Measurements from ENCODE around the gene KSR1. TPM values are rescaled to one million over a fixed set of nuclear protein-coding genes. Genes with fewer than 3 reads are reported as not detected.

Gene KSR1
- total and polyA plus RNA-seq, 12 donors = 16.0 to 50.4 (median 38.5) TPM

DNA sequence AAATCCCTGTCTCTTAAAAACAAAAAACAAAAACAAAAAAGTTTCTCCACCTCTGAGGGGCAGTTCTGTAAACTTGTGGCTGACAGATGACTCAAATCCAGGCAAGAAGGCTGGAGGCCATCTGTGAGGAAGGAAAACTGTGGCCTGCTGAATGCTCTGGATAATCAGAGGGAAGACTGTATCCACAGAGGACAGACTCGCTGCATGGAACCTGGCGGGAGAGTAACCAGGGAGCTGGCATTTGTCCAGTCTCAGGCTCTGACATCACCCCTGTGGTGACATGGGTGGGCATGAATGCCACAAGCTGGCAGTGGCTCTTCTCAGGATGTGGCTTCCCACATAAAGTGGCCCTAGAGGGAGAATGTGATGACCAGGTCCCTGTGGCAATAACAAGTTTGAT is 2.8 kb upstream of the KSR1 start:
- Histone ChIP-seq H3K4me3 (no peak overlapping the region), H3K27me3 (no peaks in the 10 kb centered on the region), H3K4me1 (replicated peaks in 1 of 2) (peaks cover 9 to 13% of the 10 kb centered on the region in 2 donors), H3K27ac (no peak overlapping the region), H3K36me3 (replicated peaks in 1 of 2) (no peaks in the 10 kb centered on the region), H3K9me3 (replicated peaks in 1 of 3) (no peaks in the 10 kb centered on the region)
- TF ChIP-seq, protein P1, sequence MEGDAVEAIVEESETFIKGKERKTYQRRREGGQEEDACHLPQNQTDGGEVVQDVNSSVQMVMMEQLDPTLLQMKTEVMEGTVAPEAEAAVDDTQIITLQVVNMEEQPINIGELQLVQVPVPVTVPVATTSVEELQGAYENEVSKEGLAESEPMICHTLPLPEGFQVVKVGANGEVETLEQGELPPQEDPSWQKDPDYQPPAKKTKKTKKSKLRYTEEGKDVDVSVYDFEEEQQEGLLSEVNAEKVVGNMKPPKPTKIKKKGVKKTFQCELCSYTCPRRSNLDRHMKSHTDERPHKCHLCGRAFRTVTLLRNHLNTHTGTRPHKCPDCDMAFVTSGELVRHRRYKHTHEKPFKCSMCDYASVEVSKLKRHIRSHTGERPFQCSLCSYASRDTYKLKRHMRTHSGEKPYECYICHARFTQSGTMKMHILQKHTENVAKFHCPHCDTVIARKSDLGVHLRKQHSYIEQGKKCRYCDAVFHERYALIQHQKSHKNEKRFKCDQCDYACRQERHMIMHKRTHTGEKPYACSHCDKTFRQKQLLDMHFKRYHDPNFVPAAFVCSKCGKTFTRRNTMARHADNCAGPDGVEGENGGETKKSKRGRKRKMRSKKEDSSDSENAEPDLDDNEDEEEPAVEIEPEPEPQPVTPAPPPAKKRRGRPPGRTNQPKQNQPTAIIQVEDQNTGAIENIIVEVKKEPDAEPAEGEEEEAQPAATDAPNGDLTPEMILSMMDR (IDR thresholded peaks at IDR 0.05) = no peak
- TF ChIP-seq POLR2A (IDR thresholded peaks at IDR 0.05) = no peak
- 53 to 100% (median 79%) methylated on average over 2 of the region's 2 CpGs for WGBS, 4 donors
- DNase-seq = no peak
- intact Hi-C loops (cut with DNase I) = loop anchor here (10.0 kb wide), 3 partner anchors 71 to 141 kb away; no protein-coding TSS in a partner anchor

DNA sequence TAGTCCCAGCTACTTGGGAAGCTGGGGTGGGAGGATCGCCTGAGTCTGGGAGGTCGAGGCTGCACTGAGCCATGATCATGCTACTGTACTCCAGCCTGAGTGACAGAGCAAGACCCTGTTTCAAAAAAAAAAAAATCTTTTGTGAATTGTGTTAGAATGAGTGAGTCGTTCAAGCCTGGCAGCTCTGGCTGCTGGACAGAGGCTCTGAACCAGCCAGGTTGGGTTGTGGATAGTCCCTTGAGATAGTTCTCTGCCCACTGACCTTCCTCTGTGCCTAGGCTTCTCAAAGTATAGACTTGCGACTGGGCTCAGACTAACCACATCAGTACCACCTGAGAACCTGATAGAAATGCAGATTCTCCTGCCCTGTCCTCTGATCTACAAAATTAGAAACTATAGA is 2.2 kb upstream of the KSR1 start:
- H3K4me3 ChIP-seq = no peak overlapping the region
- H3K4me1 ChIP-seq (replicated peaks in 1 of 2) = peaks cover 9 to 17% of the 10 kb centered on the region in 2 donors
- no peak overlapping the region for H3K27ac ChIP-seq
- 81 to 89% (median 85%) methylated on average over 4 of the region's 4 CpGs for WGBS, 4 donors
- DNase-seq = no peak
- no peaks in the 10 kb centered on the region for H3K9me3 ChIP-seq (replicated peaks in 1 of 3)
- H3K27me3 ChIP-seq = no peaks in the 10 kb centered on the region
- intact Hi-C loops (cut with DNase I) = loop anchor here (2.0 to 10.0 kb wide), 4 partner anchors 71 to 145 kb away; no protein-coding TSS in a partner anchor
- TF ChIP-seq, protein P1 (IDR thresholded peaks at IDR 0.05) = no peak
- TF ChIP-seq POLR2A (IDR thresholded peaks at IDR 0.05) = no peak
- H3K36me3 ChIP-seq (replicated peaks in 1 of 2) = no peaks in the 10 kb centered on the region

DNA sequence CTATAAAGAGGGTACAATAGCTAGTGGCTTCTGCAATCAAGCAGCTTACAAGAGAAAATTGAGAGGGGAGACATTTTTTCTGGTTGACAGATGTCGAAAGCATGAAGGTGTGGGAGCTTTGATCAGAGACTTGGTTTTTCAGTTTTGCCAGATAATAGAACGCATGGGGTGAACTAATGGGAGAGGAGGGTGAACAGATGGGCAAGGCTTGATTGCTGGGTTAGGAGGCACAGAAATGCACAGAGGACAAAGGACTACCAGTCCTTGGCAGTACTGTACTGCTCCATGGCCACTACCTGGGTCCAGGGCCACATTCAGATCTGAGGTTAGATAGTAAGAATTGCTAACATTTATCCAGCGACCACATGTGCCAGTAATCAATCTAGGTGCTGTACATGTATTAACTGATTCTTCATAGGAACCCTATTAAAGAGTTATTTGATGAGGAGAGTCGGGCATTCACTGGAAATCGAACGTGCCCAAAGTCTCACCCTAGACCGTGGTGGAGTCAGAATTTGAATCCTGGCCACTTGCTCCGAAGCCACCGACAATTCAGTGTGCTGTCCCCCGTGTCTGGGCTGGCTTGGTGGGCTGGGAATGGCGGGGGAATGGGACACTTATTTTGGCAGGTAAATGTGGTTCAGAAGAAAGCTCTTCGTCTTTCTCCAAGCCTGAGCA is 873 bp upstream of the KSR1 start:
- TF ChIP-seq, protein P1 (IDR thresholded peaks at IDR 0.05) = no peak
- no peak for TF ChIP-seq POLR2A (IDR thresholded peaks at IDR 0.05)
- intact Hi-C loops (cut with DNase I) = loop anchor here (2.0 to 10.0 kb wide), 4 partner anchors 69 to 143 kb away; no protein-coding TSS in a partner anchor
- no peak for DNase-seq
- Histone ChIP-seq H3K9me3 (replicated peaks in 1 of 3) (no peaks in the 10 kb centered on the region), H3K27me3 (no peaks in the 10 kb centered on the region), H3K4me3 (peak overlapping the region in 2 of 4 donors; percentile 85 to 91), H3K4me1 (replicated peaks in 1 of 2) (peaks cover 9 to 30% of the 10 kb centered on the region in 2 donors), H3K27ac (peak overlapping the region in 4 of 5 donors; percentile 9 to 84 (median 82)), H3K36me3 (replicated peaks in 1 of 2) (no peaks in the 10 kb centered on the region)
- 28 to 35% (median 29%) methylated on average over 11 to 12 of the region's 12 CpGs for WGBS, 4 donors

DNA sequence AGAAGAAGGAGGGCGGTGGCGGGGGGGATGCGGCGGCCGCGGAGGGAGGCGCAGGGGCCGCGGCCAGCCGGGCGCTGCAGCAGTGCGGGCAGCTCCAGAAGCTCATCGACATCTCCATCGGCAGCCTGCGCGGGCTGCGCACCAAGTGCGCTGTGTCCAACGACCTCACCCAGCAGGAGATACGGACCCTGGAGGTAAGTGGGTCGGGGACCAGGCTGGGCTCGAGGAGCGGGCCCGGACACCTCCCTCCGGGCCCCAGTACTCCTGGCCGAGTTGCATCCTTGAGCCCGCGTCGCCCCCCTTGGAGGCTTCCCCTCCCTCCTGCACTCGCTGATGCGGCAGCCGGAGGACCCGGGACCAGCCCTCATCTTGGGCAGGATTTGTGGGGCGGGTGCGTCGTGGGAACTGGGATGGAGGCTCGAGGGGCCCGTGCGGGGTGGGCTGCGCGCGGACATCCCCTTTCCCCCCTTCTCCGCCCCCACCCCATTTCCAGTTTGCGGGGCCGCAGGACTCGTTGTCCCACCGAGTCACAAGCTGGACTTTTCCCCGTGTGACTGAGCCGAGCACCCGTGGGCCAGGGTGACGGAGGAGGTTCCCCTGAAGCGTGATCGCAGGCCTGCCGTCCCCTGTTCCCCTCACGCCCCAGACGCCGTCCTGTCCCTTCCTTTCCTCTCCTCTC is 572 bp downstream of the KSR1 start:
- DNase-seq = peak in 6 of 7 donors; percentile 40 to 52 (median 50)
- Histone ChIP-seq H3K36me3 (replicated peaks in 1 of 2) (no peaks in the 10 kb centered on the region), H3K27me3 (no peaks in the 10 kb centered on the region), H3K4me3 (peak overlapping the region; percentile 71 to 91 (median 87)), H3K4me1 (replicated peaks in 1 of 2) (peaks cover 9 to 32% of the 10 kb centered on the region in 2 donors), H3K27ac (peak overlapping the region; percentile 59 to 84 (median 82)), H3K9me3 (replicated peaks in 1 of 3) (no peaks in the 10 kb centered on the region)
- intact Hi-C loops (cut with DNase I) = loop anchor here (10.0 kb wide), 3 partner anchors 68 to 138 kb away; no protein-coding TSS in a partner anchor
- TF ChIP-seq, protein P1 (IDR thresholded peaks at IDR 0.05) = no peak
- no peak for TF ChIP-seq POLR2A (IDR thresholded peaks at IDR 0.05)
- WGBS, 4 donors = 1 to 4% (median 2%) methylated on average over 13 to 57 of the region's 57 CpGs
